Spleen (tissue), 7 donors: ENCODE measurements around the gene EYS.

Source experiments
- CTCF ChIP-seq, 11 experiments: fragments of 200-600 bp in 7 of 11; fragments of 450-650 bp in 4 of 11; sonication (generic) in 4 of 11; IDR thresholded peaks in 8 of 11; conservative IDR thresholded peaks in 3 of 11; 1 replicate in 7 of 11; 2 replicates in 4 of 11; pipeline versions ENCODE4 v1.4.0 to v1.8.0; 2016 to 2021; ENCODE audit warnings: antibody characterized with exemption in 11 of 11, inconsistent platforms in 4 of 11, mild to moderate bottlenecking in 1 of 11
- POLR2A ChIP-seq, 3 donors: fragments of 450-650 bp; IDR thresholded peaks; one replicate each; pipeline ENCODE4 v1.5.1; 2017; ENCODE audit warnings: antibody characterized with exemption in 3 of 3, mild to moderate bottlenecking in 1 of 3
- donor health status: DM: no; HTN: no; CAD: no; lungs with moderate emphysema.
- donor health status: DM: no; HTN: no; CAD: no.
- donor health status: DM: no; HTN: no; CAD: no.

DNA sequence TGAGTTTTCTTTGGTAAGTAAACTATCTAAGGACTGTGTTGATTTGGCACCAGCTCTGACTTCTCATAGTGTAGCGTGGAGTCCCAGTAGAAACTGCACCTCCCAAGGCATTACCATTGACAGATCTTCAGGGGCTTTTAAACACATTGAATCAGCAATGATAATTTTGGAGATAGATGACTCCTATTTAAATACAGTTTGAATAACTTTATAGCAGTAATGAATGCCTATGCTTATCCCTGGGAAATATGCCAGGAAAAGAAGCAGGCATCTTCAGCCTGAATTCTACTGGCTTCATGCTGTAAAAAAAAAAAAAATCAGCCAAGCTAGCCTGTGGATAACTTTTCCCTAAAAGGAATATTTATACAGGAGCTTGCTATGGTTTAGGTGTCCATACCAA, 895.9 kb downstream of the EYS start:
- TF ChIP-seq POLR2A (IDR thresholded peaks at IDR 0.05) (no peak), CTCF (IDR thresholded peaks at IDR 0.05 in 8 of 11, conservative IDR thresholded peaks at IDR 0.05 in 3 of 11) (no peak)
